HCT116 (cell line): ENCODE measurements around the gene S1PR3. TPM values are rescaled to one million over a fixed set of nuclear protein-coding genes. Genes with fewer than 3 reads are reported as not detected.

Source experiments
- ATAC-seq: fragments of 200-7000 bp; cut with Tn5 transposase; 2 replicates; pipeline ENCODE4 v1.9.1; 2020; ENCODE audit warnings: mild to moderate bottlenecking, moderate library complexity
- Bru-seq: library from RNA; stranded (reverse); fragments of 400-500 nt; gene quantifications from one replicate; lab custom pipeline; 2021; lab: Mats Ljungman, UMichigan
- BruChase-seq, 2 experiments: library from RNA; stranded (reverse); fragments of 400-500 nt; gene quantifications; one replicate each; lab custom pipeline; 2021; lab: Mats Ljungman, UMichigan
- BruUV-seq: library from RNA; stranded (reverse); fragments of 400-500 nt; replicated peaks from 2 replicates; lab custom pipeline; 2021; lab: Mats Ljungman, UMichigan
- CTCF ChIA-PET: fragments of 300-600 bp; sonication (Branson Sonifier 250); formaldehyde crosslinking; loops from one replicate; lab custom pipeline; 2021; ENCODE audit warnings: antibody characterized with exemption; lab: Charles Lee
- POLR2A ChIA-PET: fragments of 300-600, 350-600 bp; sonication (Branson Sonifier 250); formaldehyde crosslinking; loops from one replicate; lab custom pipeline; 2021; ENCODE audit warnings: antibody characterized with exemption; lab: Charles Lee
- RAD21 ChIA-PET, 2 experiments: fragments of 300-600 bp; sonication (Branson Sonifier 250); formaldehyde crosslinking; loops; one replicate each; lab custom pipeline; 2023; ENCODE audit warnings: low total read pairs in 2 of 2; ENCODE audit not compliant: uncharacterized antibody in 2 of 2, unreplicated experiment in 2 of 2, low non-redundant PET in 1 of 2; lab: Charles Lee
- DNase-seq: peaks from one replicate; pipeline ENCODE4 v3.0.0-alpha.2; 2010; ENCODE audit warnings: low read depth, low spot score
- H2AFZ ChIP-seq: fragments of 200-600 bp; shearing (Covaris generic), sonication (generic); 2 replicates; pipeline ENCODE4 v1.6.1; 2017; ENCODE audit warnings: low read depth, mixed run types, mixed read lengths, antibody characterized with exemption, low read length; ENCODE audit not compliant: poor library complexity, severe bottlenecking
- H3K27ac ChIP-seq: 2 replicates; pipeline ENCODE4 v1.5.1; 2012; ENCODE audit warnings: low read depth, low read length
- H3K27me3 ChIP-seq: fragments of 200-600 bp; sonication (generic); 2 replicates; pipeline ENCODE4 v1.6.1; 2016; ENCODE audit warnings: mixed run types, low read length, mixed read lengths; ENCODE audit not compliant: insufficient read depth
- H3K36me3 ChIP-seq, 2 experiments: fragments of 200-500 bp in 1 of 2; fragments of 200-600 bp in 1 of 2; sonication (Bioruptor generic) in 1 of 2; sonication (generic) in 1 of 2; 2 replicates each; pipeline versions ENCODE4 v1.5.1 to v1.6.1; 2014 to 2016; ENCODE audit warnings: low read length in 2 of 2, inconsistent platforms in 1 of 2, mixed read lengths in 1 of 2, mixed run types in 1 of 2; ENCODE audit not compliant: insufficient read depth in 2 of 2, control insufficient read depth in 1 of 2
- H3K4me1 ChIP-seq, 2 experiments: fragments of 200-600 bp in 1 of 2; sonication (generic) in 1 of 2; 2 replicates each; pipeline versions ENCODE4 v1.5.1 to v1.6.1; 2012 to 2017; ENCODE audit warnings: low read length in 2 of 2, inconsistent platforms in 1 of 2, mild to moderate bottlenecking in 1 of 2, mixed read lengths in 1 of 2, mixed run types in 1 of 2, moderate library complexity in 1 of 2; ENCODE audit not compliant: insufficient read depth in 2 of 2, control insufficient read depth in 1 of 2
- H3K4me2 ChIP-seq: fragments of 200-600 bp; sonication (generic); 2 replicates; pipeline ENCODE4 v1.6.1; 2017; ENCODE audit warnings: mixed run types, low read length, mixed read lengths
- H3K4me3 ChIP-seq, 2 experiments: fragments of 200-600 bp in 1 of 2; sonication (generic) in 1 of 2; replicated peaks in 1 of 2; 2 replicates each; pipeline ENCODE4 v1.5.1; 2011 to 2016; ENCODE audit warnings: low read length in 2 of 2, control low read depth in 1 of 2, low read depth in 1 of 2, mild to moderate bottlenecking in 1 of 2, mixed read lengths in 1 of 2, mixed run types in 1 of 2
- H3K79me2 ChIP-seq: fragments of 200-600 bp; sonication (generic); 2 replicates; pipeline ENCODE4 v1.6.1; 2017; ENCODE audit warnings: mild to moderate bottlenecking, mixed run types, low read length, moderate library complexity, mixed read lengths; ENCODE audit not compliant: insufficient read depth
- H3K9ac ChIP-seq: fragments of 200-600 bp; sonication (generic); 2 replicates; pipeline ENCODE4 v1.6.1; 2016; ENCODE audit warnings: low read length, mixed read lengths
- H3K9me2 ChIP-seq: fragments of 200-600 bp; sonication (generic), shearing (Covaris generic); 2 replicates; pipeline ENCODE4 v1.6.1; 2017; ENCODE audit warnings: mixed run types, mild to moderate bottlenecking, moderate library complexity; ENCODE audit not compliant: insufficient read depth
- H3K9me3 ChIP-seq, 2 experiments: fragments of 200-500 bp in 1 of 2; fragments of 200-600 bp in 1 of 2; sonication (Bioruptor generic) in 1 of 2; sonication (generic) in 1 of 2; 2 replicates each; pipeline ENCODE4 v1.6.1; 2014 to 2017; ENCODE audit warnings: low read length in 2 of 2, mixed read lengths in 2 of 2, inconsistent platforms in 1 of 2, low read depth in 1 of 2, mild to moderate bottlenecking in 1 of 2, mixed run types in 1 of 2, moderate library complexity in 1 of 2; ENCODE audit not compliant: control insufficient read depth in 1 of 2, insufficient read depth in 1 of 2
- H4K20me1 ChIP-seq: fragments of 200-600 bp; sonication (generic), shearing (Covaris generic); 2 replicates; pipeline ENCODE4 v1.6.1; 2017; ENCODE audit warnings: mixed run types, mild to moderate bottlenecking, moderate library complexity; ENCODE audit not compliant: insufficient read depth
- ATF3 ChIP-seq: IDR thresholded peaks from 2 replicates; pipeline ENCODE4 v1.6.1; 2012
- CBX3 ChIP-seq: IDR thresholded peaks from 2 replicates; pipeline ENCODE4 v1.6.1; 2012; ENCODE audit warnings: low read depth
- CEBPB ChIP-seq: IDR thresholded peaks from 2 replicates; pipeline ENCODE4 v1.6.1; 2012; ENCODE audit warnings: low read depth
- EGR1 ChIP-seq: IDR thresholded peaks from 2 replicates; pipeline ENCODE4 v1.6.1; 2012; ENCODE audit warnings: low read depth
- ELF1 ChIP-seq: IDR thresholded peaks from 2 replicates; pipeline ENCODE4 v1.6.1; 2012; ENCODE audit warnings: low read depth, borderline replicate concordance
- EZH2phosphoT487 ChIP-seq: fragments of 200-600 bp; IDR thresholded peaks from 2 replicates; pipeline ENCODE4 v1.6.1; 2018; ENCODE audit warnings: antibody characterized with exemption, borderline replicate concordance
- FOSL1 ChIP-seq: IDR thresholded peaks from 2 replicates; pipeline ENCODE4 v1.6.1; 2012; ENCODE audit warnings: low read depth
- JUND ChIP-seq: IDR thresholded peaks from 2 replicates; pipeline ENCODE4 v1.6.1; 2012
- MAX ChIP-seq: IDR thresholded peaks from 2 replicates; pipeline ENCODE4 v1.6.1; 2012
- POLR2AphosphoS5 ChIP-seq: IDR thresholded peaks from 2 replicates; pipeline ENCODE4 v1.6.1; 2011; ENCODE audit warnings: mild to moderate bottlenecking, low read depth, low read length, moderate library complexity
- SIN3A ChIP-seq: IDR thresholded peaks from 2 replicates; pipeline ENCODE4 v1.6.1; 2012; ENCODE audit warnings: low read depth
- SP1 ChIP-seq: IDR thresholded peaks from 2 replicates; pipeline ENCODE4 v1.6.1; 2012; ENCODE audit warnings: low read depth
- SRF ChIP-seq: IDR thresholded peaks from 2 replicates; pipeline ENCODE4 v1.6.1; 2012; ENCODE audit warnings: low read depth
- YY1 ChIP-seq: IDR thresholded peaks from 2 replicates; pipeline ENCODE4 v1.6.1; 2011; ENCODE audit warnings: low read length, low read depth, moderate library complexity, mild to moderate bottlenecking; ENCODE audit not compliant: insufficient replicate concordance; ENCODE audit errors: extremely low read depth
- intact Hi-C: fragments of 100-400 bp; cut with micrococcal nuclease; formaldehyde crosslinking; loops from 2 replicates; pipeline ENCODE4 v1.10.0; 2022
- long read RNA-seq: library from polyadenylated mRNA; unstranded; transcript quantifications from one replicate; pipeline ENCODE4 v2.0.0, GENCODE V29; 2021; ENCODE audit not compliant: unreplicated experiment
- polyA plus RNA-seq: library from polyadenylated mRNA; unstranded; fragments of >200 nt; gene quantifications from 2 replicates; pipeline ENCODE4 v1.2.1, GENCODE V29; 2012; ENCODE audit warnings: missing spikeins
- total RNA-seq: library from RNA; stranded (reverse); gene quantifications from one replicate; pipeline ENCODE4 v1.2.1, GENCODE V29; 2021; ENCODE audit not compliant: unreplicated experiment
- TF ChIP-seq, protein P1 (sequence below): IDR thresholded peaks from 2 replicates; pipeline ENCODE4 v1.6.1; 2012; ENCODE audit warnings: low read depth
- TF ChIP-seq, protein P2 (sequence below), 3 experiments: fragments of 200-600 bp in 1 of 3; sonication (generic) in 1 of 3; IDR thresholded peaks in 2 of 3; conservative IDR thresholded peaks in 1 of 3; 2 replicates each; pipeline ENCODE4 v1.5.1; 2012 to 2017; ENCODE audit warnings: low read depth in 2 of 3, low read length in 2 of 3, antibody characterized with exemption in 1 of 3, borderline replicate concordance in 1 of 3, control low read depth in 1 of 3, mild to moderate bottlenecking in 1 of 3, mixed read lengths in 1 of 3, mixed run types in 1 of 3, moderate library complexity in 1 of 3; ENCODE audit not compliant: insufficient read depth in 1 of 3

The S1PR3 gene
- total RNA-seq, result 0.07 TPM
- not detected in 2 replicates for polyA plus RNA-seq
- Bru-seq, nascent RNA, result not detected
- BruChase-seq, experiment 1, labeled RNA remaining after a 6-hour chase, result not detected
- not detected for BruChase-seq, experiment 2, labeled RNA remaining after a 2-hour chase
- long read RNA-seq, result 0 reads

GRCh38 chr9:88991066-88992034, at the start of gene S1PR3:
Gene S1PR3 (plus strand): TSS chr9:88991468. CDS start chr9:89001201, 9,733 bp downstream.
- H3K9me3 ChIP-seq, result no peaks in the 10 kb centered on the region
- no peaks in the 10 kb centered on the region for H3K36me3 ChIP-seq
- no peak within 1 kb of the TSS for H2AFZ ChIP-seq
- no peak for DNase-seq
- ChIA-PET RAD21 (no interaction called here), POLR2A (no interaction called here), CTCF (no interaction called here)
- H3K4me1 ChIP-seq, result no peaks in the 10 kb centered on the region
- H3K4me3 ChIP-seq, result no peak within 1 kb of the TSS
- intact Hi-C loops, result no loop called here
- no peak within 1 kb of the TSS for H3K9ac ChIP-seq
- H3K4me2 ChIP-seq, result no peak within 1 kb of the TSS
- BruUV-seq, result no TSS peak
- H4K20me1 ChIP-seq, result no peaks in the 10 kb centered on the region
- no peaks in the 10 kb centered on the region for H3K27me3 ChIP-seq
- ATAC-seq, result no peak
- H3K27ac ChIP-seq, result no peak within 1 kb of the TSS
- no peaks in the 10 kb centered on the region for H3K9me2 ChIP-seq
- TF ChIP-seq ATF3 (no peak), SIN3A (no peak), EGR1 (no peak), POLR2AphosphoS5 (no peak), SRF (no peak), SP1 (no peak), EZH2phosphoT487 (no peak), CBX3 (no peak), JUND (no peak), ELF1 (no peak), MAX (no peak), YY1 (no peak), FOSL1 (no peak), CEBPB (no peak)
- TF ChIP-seq, protein P1, sequence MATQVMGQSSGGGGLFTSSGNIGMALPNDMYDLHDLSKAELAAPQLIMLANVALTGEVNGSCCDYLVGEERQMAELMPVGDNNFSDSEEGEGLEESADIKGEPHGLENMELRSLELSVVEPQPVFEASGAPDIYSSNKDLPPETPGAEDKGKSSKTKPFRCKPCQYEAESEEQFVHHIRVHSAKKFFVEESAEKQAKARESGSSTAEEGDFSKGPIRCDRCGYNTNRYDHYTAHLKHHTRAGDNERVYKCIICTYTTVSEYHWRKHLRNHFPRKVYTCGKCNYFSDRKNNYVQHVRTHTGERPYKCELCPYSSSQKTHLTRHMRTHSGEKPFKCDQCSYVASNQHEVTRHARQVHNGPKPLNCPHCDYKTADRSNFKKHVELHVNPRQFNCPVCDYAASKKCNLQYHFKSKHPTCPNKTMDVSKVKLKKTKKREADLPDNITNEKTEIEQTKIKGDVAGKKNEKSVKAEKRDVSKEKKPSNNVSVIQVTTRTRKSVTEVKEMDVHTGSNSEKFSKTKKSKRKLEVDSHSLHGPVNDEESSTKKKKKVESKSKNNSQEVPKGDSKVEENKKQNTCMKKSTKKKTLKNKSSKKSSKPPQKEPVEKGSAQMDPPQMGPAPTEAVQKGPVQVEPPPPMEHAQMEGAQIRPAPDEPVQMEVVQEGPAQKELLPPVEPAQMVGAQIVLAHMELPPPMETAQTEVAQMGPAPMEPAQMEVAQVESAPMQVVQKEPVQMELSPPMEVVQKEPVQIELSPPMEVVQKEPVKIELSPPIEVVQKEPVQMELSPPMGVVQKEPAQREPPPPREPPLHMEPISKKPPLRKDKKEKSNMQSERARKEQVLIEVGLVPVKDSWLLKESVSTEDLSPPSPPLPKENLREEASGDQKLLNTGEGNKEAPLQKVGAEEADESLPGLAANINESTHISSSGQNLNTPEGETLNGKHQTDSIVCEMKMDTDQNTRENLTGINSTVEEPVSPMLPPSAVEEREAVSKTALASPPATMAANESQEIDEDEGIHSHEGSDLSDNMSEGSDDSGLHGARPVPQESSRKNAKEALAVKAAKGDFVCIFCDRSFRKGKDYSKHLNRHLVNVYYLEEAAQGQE, result no peak
- TF ChIP-seq, protein P2, sequence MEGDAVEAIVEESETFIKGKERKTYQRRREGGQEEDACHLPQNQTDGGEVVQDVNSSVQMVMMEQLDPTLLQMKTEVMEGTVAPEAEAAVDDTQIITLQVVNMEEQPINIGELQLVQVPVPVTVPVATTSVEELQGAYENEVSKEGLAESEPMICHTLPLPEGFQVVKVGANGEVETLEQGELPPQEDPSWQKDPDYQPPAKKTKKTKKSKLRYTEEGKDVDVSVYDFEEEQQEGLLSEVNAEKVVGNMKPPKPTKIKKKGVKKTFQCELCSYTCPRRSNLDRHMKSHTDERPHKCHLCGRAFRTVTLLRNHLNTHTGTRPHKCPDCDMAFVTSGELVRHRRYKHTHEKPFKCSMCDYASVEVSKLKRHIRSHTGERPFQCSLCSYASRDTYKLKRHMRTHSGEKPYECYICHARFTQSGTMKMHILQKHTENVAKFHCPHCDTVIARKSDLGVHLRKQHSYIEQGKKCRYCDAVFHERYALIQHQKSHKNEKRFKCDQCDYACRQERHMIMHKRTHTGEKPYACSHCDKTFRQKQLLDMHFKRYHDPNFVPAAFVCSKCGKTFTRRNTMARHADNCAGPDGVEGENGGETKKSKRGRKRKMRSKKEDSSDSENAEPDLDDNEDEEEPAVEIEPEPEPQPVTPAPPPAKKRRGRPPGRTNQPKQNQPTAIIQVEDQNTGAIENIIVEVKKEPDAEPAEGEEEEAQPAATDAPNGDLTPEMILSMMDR (IDR thresholded peaks at IDR 0.05 in 2 of 3, conservative IDR thresholded peaks at IDR 0.05 in 1 of 3; ENCODE audit: borderline replicate concordance in 1 of 3, insufficient read depth in 1 of 3, low read depth in 2 of 3, low read length in 2 of 3), result no peak
- no peaks in the 10 kb centered on the region for H3K79me2 ChIP-seq
